Peyer's patch (tissue), 4 donors: ENCODE measurements around the gene DEFB118.

Source experiments
- POLR2A ChIP-seq, 2 donors: fragments of 450-650 bp; IDR thresholded peaks; one replicate each; pipeline ENCODE4 v1.5.1; 2017; ENCODE audit warnings: antibody characterized with exemption in 2 of 2, mild to moderate bottlenecking in 2 of 2, moderate library complexity in 2 of 2
- TF ChIP-seq, protein P1 (sequence below), 6 experiments: fragments of 450-650 bp in 4 of 6; fragments of 200-600 bp in 2 of 6; sonication (generic) in 1 of 6; IDR thresholded peaks; one replicate each; pipeline ENCODE4 v1.5.1; 2017 to 2019; ENCODE audit warnings: antibody characterized with exemption in 6 of 6, mild to moderate bottlenecking in 3 of 6, moderate library complexity in 1 of 6

DNA sequence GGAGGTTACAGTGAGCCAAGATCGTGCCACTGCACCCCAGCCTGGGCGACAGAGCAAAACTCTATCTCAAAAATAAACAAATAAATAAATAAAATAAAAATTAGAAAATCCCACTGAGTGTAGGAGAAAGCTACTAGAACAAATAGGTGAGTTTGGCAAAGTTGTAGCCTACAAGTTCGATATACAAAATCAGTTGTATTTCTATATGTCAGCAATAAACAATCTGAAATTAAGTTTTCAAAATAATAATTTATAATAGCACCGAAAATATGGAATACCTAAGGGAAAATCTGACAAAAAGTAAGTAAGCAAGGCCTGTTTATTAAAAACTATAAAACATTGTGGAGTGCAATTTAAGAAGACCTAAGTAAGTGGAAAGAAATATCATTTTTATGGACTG lies 5.1 kb upstream of the DEFB118 start:
- TF ChIP-seq, protein P1, sequence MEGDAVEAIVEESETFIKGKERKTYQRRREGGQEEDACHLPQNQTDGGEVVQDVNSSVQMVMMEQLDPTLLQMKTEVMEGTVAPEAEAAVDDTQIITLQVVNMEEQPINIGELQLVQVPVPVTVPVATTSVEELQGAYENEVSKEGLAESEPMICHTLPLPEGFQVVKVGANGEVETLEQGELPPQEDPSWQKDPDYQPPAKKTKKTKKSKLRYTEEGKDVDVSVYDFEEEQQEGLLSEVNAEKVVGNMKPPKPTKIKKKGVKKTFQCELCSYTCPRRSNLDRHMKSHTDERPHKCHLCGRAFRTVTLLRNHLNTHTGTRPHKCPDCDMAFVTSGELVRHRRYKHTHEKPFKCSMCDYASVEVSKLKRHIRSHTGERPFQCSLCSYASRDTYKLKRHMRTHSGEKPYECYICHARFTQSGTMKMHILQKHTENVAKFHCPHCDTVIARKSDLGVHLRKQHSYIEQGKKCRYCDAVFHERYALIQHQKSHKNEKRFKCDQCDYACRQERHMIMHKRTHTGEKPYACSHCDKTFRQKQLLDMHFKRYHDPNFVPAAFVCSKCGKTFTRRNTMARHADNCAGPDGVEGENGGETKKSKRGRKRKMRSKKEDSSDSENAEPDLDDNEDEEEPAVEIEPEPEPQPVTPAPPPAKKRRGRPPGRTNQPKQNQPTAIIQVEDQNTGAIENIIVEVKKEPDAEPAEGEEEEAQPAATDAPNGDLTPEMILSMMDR (IDR thresholded peaks at IDR 0.05) = no peak
- no peak for TF ChIP-seq POLR2A (IDR thresholded peaks at IDR 0.05)
